A549 (cell line): ENCODE results near the gene ARHGAP31. TPM values are rescaled to one million over a fixed set of nuclear protein-coding genes. Genes with fewer than 3 reads are reported as not detected.

Experiments
- ATAC-seq, 2 experiments: fragments of 200-7000 bp in 1 of 2; fragments of >200 bp in 1 of 2; cut with Nextera tagmentation in 1 of 2; cut with Tn5 transposase in 1 of 2; 3 replicates each; pipeline versions ENCODE4 v1.8.0 to v1.9.1; 2018 to 2020; ENCODE audit warnings: mild to moderate bottlenecking in 1 of 2, moderate library complexity in 1 of 2
- CTCF ChIA-PET: fragments of 300-600 bp; sonication (Branson Sonifier 250); formaldehyde crosslinking; extraction: SDS; loops from one replicate; lab custom pipeline; 2021; ENCODE audit warnings: antibody characterized with exemption, inconsistent platforms; lab: Yijun Ruan, JAX
- POLR2A ChIA-PET: fragments of 350-600 bp; formaldehyde crosslinking; extraction: SDS; loops from one replicate; lab custom pipeline; 2021; ENCODE audit warnings: antibody characterized with exemption, inconsistent platforms; lab: Yijun Ruan, JAX
- DNase-seq, 2 experiments: peaks; one replicate each; pipeline versions ENCODE4 v3.0.0 to v3.0.0-alpha.2; 2011 to 2016; ENCODE audit warnings: low read depth in 1 of 2, low spot score in 1 of 2
- FAIRE-seq: peaks from 2 replicates; lab custom pipeline; 2011; peaks lifted over from hg19 to GRCh38; lab: Jason Lieb, UNC
- H3K27ac ChIP-seq, 2 experiments: fragments of >200 bp; sonication (Bioruptor Twin); formaldehyde crosslinking; 3 replicates each; pipeline ENCODE4 v1.5.1; 2016 to 2017
- H3K4me1 ChIP-seq: fragments of >200 bp; sonication (Bioruptor Twin); formaldehyde crosslinking; 3 replicates; pipeline ENCODE4 v1.6.1; 2016
- H3K4me2 ChIP-seq: fragments of >200 bp; sonication (Bioruptor Twin); formaldehyde crosslinking; 3 replicates; pipeline ENCODE4 v1.6.1; 2016
- H3K4me3 ChIP-seq: fragments of >200 bp; sonication (Bioruptor Twin); formaldehyde crosslinking; 3 replicates; pipeline ENCODE4 v1.5.1; 2016
- H3K9me3 ChIP-seq: fragments of >200 bp; sonication (Bioruptor Twin); formaldehyde crosslinking; 3 replicates; pipeline ENCODE4 v1.6.1; 2016
- CHD2 ChIP-seq: fragments of 150-350 bp; IDR thresholded peaks from 2 replicates; pipeline ENCODE4 v1.6.1; 2014; ENCODE audit warnings: low read length; ENCODE audit not compliant: partially characterized antibody
- EHF ChIP-seq: fragments of 250-450 bp; sonication (Bioruptor Pico); IDR thresholded peaks from 2 replicates; pipeline ENCODE4 v1.5.0; 2020; ENCODE audit warnings: mild to moderate bottlenecking
- FOSB ChIP-seq: fragments of 250-450 bp; sonication (Bioruptor Pico); IDR thresholded peaks from 2 replicates; pipeline ENCODE4 v1.5.0; 2020; ENCODE audit warnings: mild to moderate bottlenecking, moderate library complexity
- HEYL ChIP-seq: fragments of 250-450 bp; sonication (Bioruptor Pico); IDR thresholded peaks from 2 replicates; pipeline ENCODE4 v1.8.0; 2021; ENCODE audit warnings: mild to moderate bottlenecking, moderate library complexity
- HOXB5 ChIP-seq: fragments of 250-450 bp; sonication (Bioruptor Pico); IDR thresholded peaks from 2 replicates; pipeline ENCODE4 v1.5.0; 2020; ENCODE audit warnings: mild to moderate bottlenecking, moderate library complexity
- JUNB ChIP-seq: fragments of >200 bp; sonication (Bioruptor Twin); formaldehyde crosslinking; IDR thresholded peaks from 2 replicates; pipeline ENCODE4 v1.6.1; 2016
- PHF8 ChIP-seq: fragments of 200-600 bp; sonication (generic); IDR thresholded peaks from 2 replicates; pipeline ENCODE4 v1.6.1; 2016; ENCODE audit warnings: low read depth, mild to moderate bottlenecking, antibody characterized with exemption, moderate library complexity, borderline replicate concordance
- POLR2A ChIP-seq: IDR thresholded peaks from 2 replicates; pipeline ENCODE4 v1.6.1; 2012; ENCODE audit warnings: mild to moderate bottlenecking, low read length
- POLR2AphosphoS2 ChIP-seq: conservative IDR thresholded peaks from 2 replicates; pipeline ENCODE4 v1.6.1; 2012; ENCODE audit warnings: low read length, improper control_type of control experiment, inconsistent platforms
- RCOR1 ChIP-seq: fragments of 150-350 bp; IDR thresholded peaks from 2 replicates; pipeline ENCODE4 v1.6.1; 2014; ENCODE audit warnings: antibody characterized with exemption, low read length, low read depth
- TP53 ChIP-seq: fragments of 250-450 bp; sonication (Bioruptor Pico); IDR thresholded peaks from 2 replicates; pipeline ENCODE4 v1.5.0; 2021; ENCODE audit warnings: mild to moderate bottlenecking, moderate library complexity
- WGBS: methylation state at CpG from one replicate; pipeline ENCODE4 v1.1.6; 2017; ENCODE audit errors: missing lambda C conversion rate; 5-methylcytosine and 5-hydroxymethylcytosine counted together
- polyA plus RNA-seq, 4 experiments: library from polyadenylated mRNA; depleted of rRNA in 3 of 4; stranded (reverse); fragments of >200 nt; fragmentation: RNase III in 1 of 4; extraction: RNeasy Plus Mini Kit Qiagen cat#74134 plus additional on column Dnase treatment in 1 of 4; gene quantifications; 2 replicates in 3 of 4; 3 replicates in 1 of 4; pipeline ENCODE4 v1.2.3, GENCODE V29; 2011 to 2017
- TF ChIP-seq, protein P1 (sequence below): fragments of 250-450 bp; sonication (Bioruptor Pico); IDR thresholded peaks from 2 replicates; pipeline ENCODE4 v1.5.0; 2020; ENCODE audit warnings: low read depth, mild to moderate bottlenecking, moderate library complexity
- TF ChIP-seq, protein P2 (sequence below): fragments of 450-650 bp; IDR thresholded peaks from 2 replicates; pipeline ENCODE4 v1.6.1; 2014; ENCODE audit warnings: antibody characterized with exemption
- TF ChIP-seq, protein P3 (sequence below): fragments of 200-600 bp; sonication (generic); IDR thresholded peaks from 2 replicates; pipeline ENCODE4 v1.6.1; 2016; ENCODE audit warnings: antibody characterized with exemption, mild to moderate bottlenecking, moderate library complexity
- TF ChIP-seq, protein P4 (sequence below): IDR thresholded peaks from 2 replicates; pipeline ENCODE4 v1.6.1; 2012
- TF ChIP-seq, protein P5 (sequence below): fragments of >200 bp; sonication (Bioruptor Twin); formaldehyde crosslinking; IDR thresholded peaks from 3 replicates; pipeline ENCODE4 v1.5.1; 2016
- TF ChIP-seq, protein P6 (sequence below): fragments of 250-450 bp; sonication (Bioruptor Pico); IDR thresholded peaks from 2 replicates; pipeline ENCODE4 v1.5.0; 2021; ENCODE audit warnings: mild to moderate bottlenecking, moderate library complexity, borderline replicate concordance

ARHGAP31 gene
- polyA plus RNA-seq, 2 of the 4 experiments (the other 2 are of a cell fraction), result 0.93 to 1.3 TPM

DNA sequence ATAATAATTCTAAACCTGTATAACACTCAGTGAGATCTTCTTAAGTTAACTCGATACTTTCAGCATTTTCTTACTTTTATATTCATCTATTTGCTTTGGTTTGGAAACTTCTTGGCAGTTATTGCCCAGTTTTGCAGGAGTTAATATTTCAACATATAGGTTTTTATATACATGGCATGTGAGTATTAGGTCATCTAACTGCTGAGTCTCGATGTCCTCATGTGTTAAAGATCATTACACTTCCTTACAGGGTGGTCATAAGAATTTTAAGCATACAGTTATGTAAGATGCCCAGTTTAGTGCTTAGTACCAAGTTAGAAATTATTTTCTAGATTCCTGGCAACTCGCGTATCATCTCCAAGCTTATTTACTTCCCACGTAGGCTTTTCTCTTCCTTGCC lies 106.3 kb downstream of the ARHGAP31 start:
- no peak overlapping the region for H3K4me3 ChIP-seq
- H3K9me3 ChIP-seq, result no peaks in the 10 kb centered on the region
- ChIA-PET CTCF (interaction anchor here (0.9 kb wide), 1 partner anchor 10 kb away, joined by 3 read pairs; no protein-coding TSS in a partner anchor), POLR2A (no interaction called here)
- FAIRE-seq (no peak), DNase-seq (no peak), ATAC-seq (no peak)
- no peak overlapping the region for H3K27ac ChIP-seq
- TF ChIP-seq, protein P1, sequence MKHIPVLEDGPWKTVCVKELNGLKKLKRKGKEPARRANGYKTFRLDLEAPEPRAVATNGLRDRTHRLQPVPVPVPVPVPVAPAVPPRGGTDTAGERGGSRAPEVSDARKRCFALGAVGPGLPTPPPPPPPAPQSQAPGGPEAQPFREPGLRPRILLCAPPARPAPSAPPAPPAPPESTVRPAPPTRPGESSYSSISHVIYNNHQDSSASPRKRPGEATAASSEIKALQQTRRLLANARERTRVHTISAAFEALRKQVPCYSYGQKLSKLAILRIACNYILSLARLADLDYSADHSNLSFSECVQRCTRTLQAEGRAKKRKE (CRISPR knock-in tag), result no peak
- TF ChIP-seq HOXB5, result no peak
- no peak for TF ChIP-seq POLR2AphosphoS2
- no peak for TF ChIP-seq POLR2A
- TF ChIP-seq, protein P2, sequence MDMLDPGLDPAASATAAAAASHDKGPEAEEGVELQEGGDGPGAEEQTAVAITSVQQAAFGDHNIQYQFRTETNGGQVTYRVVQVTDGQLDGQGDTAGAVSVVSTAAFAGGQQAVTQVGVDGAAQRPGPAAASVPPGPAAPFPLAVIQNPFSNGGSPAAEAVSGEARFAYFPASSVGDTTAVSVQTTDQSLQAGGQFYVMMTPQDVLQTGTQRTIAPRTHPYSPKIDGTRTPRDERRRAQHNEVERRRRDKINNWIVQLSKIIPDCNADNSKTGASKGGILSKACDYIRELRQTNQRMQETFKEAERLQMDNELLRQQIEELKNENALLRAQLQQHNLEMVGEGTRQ, result no peak
- no peak for TF ChIP-seq RCOR1
- no peak for TF ChIP-seq HEYL (CRISPR knock-in tag)
- TF ChIP-seq, protein P3, sequence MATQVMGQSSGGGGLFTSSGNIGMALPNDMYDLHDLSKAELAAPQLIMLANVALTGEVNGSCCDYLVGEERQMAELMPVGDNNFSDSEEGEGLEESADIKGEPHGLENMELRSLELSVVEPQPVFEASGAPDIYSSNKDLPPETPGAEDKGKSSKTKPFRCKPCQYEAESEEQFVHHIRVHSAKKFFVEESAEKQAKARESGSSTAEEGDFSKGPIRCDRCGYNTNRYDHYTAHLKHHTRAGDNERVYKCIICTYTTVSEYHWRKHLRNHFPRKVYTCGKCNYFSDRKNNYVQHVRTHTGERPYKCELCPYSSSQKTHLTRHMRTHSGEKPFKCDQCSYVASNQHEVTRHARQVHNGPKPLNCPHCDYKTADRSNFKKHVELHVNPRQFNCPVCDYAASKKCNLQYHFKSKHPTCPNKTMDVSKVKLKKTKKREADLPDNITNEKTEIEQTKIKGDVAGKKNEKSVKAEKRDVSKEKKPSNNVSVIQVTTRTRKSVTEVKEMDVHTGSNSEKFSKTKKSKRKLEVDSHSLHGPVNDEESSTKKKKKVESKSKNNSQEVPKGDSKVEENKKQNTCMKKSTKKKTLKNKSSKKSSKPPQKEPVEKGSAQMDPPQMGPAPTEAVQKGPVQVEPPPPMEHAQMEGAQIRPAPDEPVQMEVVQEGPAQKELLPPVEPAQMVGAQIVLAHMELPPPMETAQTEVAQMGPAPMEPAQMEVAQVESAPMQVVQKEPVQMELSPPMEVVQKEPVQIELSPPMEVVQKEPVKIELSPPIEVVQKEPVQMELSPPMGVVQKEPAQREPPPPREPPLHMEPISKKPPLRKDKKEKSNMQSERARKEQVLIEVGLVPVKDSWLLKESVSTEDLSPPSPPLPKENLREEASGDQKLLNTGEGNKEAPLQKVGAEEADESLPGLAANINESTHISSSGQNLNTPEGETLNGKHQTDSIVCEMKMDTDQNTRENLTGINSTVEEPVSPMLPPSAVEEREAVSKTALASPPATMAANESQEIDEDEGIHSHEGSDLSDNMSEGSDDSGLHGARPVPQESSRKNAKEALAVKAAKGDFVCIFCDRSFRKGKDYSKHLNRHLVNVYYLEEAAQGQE, result no peak
- no peak for TF ChIP-seq JUNB
- TF ChIP-seq PHF8, result no peak
- TF ChIP-seq FOSB (CRISPR knock-in tag), result no peak
- no peak overlapping the region for H3K4me2 ChIP-seq
- WGBS, result 69% methylated on average over 5 of the region's 5 CpGs
- no peaks in the 10 kb centered on the region for H3K4me1 ChIP-seq

DNA sequence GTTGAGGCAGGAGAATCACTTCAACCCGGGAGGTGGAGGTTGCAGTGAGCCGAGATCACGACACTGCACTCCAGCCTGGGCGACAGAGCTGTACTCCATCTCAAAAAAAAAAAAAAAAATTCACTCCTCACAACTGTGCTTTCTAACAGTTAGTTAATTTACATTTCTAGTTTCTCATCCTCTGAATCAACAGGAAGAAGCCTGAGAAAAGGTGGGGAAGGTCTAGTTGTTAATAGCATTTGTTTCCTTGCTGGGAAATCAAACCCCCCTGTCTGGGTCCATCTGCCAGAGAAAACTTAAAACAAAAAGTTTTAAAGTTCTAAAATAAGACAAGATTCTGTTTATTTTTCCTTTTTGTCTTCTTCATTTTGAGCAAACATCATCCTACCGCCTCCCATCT lies 106.9 kb downstream of the ARHGAP31 start:
- no peaks in the 10 kb centered on the region for H3K9me3 ChIP-seq
- ATAC-seq (no peak), FAIRE-seq (no peak), DNase-seq (no peak)
- WGBS, result 93% methylated on average over 5 of the region's 5 CpGs
- H3K4me1 ChIP-seq, result no peaks in the 10 kb centered on the region
- H3K4me3 ChIP-seq, result no peak overlapping the region
- no peak overlapping the region for H3K27ac ChIP-seq
- ChIA-PET POLR2A (no interaction called here), CTCF (no interaction called here)
- no peak overlapping the region for H3K4me2 ChIP-seq
- TF ChIP-seq TP53 (no peak), EHF (CRISPR knock-in tag) (no peak), CHD2 (no peak), RCOR1 (no peak)
- TF ChIP-seq, protein P4, sequence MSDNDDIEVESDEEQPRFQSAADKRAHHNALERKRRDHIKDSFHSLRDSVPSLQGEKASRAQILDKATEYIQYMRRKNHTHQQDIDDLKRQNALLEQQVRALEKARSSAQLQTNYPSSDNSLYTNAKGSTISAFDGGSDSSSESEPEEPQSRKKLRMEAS, result no peak
- TF ChIP-seq, protein P5, sequence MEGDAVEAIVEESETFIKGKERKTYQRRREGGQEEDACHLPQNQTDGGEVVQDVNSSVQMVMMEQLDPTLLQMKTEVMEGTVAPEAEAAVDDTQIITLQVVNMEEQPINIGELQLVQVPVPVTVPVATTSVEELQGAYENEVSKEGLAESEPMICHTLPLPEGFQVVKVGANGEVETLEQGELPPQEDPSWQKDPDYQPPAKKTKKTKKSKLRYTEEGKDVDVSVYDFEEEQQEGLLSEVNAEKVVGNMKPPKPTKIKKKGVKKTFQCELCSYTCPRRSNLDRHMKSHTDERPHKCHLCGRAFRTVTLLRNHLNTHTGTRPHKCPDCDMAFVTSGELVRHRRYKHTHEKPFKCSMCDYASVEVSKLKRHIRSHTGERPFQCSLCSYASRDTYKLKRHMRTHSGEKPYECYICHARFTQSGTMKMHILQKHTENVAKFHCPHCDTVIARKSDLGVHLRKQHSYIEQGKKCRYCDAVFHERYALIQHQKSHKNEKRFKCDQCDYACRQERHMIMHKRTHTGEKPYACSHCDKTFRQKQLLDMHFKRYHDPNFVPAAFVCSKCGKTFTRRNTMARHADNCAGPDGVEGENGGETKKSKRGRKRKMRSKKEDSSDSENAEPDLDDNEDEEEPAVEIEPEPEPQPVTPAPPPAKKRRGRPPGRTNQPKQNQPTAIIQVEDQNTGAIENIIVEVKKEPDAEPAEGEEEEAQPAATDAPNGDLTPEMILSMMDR, result no peak
- TF ChIP-seq, protein P6, sequence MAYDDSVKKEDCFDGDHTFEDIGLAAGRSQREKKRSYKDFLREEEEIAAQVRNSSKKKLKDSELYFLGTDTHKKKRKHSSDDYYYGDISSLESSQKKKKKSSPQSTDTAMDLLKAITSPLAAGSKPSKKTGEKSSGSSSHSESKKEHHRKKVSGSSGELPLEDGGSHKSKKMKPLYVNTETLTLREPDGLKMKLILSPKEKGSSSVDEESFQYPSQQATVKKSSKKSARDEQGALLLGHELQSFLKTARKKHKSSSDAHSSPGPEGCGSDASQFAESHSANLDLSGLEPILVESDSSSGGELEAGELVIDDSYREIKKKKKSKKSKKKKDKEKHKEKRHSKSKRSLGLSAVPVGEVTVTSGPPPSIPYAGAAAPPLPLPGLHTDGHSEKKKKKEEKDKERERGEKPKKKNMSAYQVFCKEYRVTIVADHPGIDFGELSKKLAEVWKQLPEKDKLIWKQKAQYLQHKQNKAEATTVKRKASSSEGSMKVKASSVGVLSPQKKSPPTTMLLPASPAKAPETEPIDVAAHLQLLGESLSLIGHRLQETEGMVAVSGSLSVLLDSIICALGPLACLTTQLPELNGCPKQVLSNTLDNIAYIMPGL (CRISPR knock-in tag), result no peak
- TF ChIP-seq, all 56 proteins: peak for 0
